Activated naive CD8-positive, alpha-beta T cell (primary cell): ENCODE data around the gene PARVA.

Experiments
- H3K27ac Mint-ChIP-seq: one replicate; pipeline ENCODE4 v1.8.0; 2021; ENCODE audit warnings: mixed read lengths
- H3K27me3 Mint-ChIP-seq: one replicate; pipeline ENCODE4 v1.8.0; 2021; ENCODE audit warnings: mixed read lengths
- H3K36me3 Mint-ChIP-seq: one replicate; pipeline ENCODE4 v1.8.0; 2021; ENCODE audit warnings: mixed read lengths
- H3K4me1 Mint-ChIP-seq: one replicate; pipeline ENCODE4 v1.8.0; 2021; ENCODE audit warnings: low read depth, mixed read lengths
- H3K4me3 Mint-ChIP-seq: one replicate; pipeline ENCODE4 v1.8.0; 2021; ENCODE audit warnings: mild to moderate bottlenecking, mixed read lengths
- H3K9me3 Mint-ChIP-seq: one replicate; pipeline ENCODE4 v1.8.0; 2021; ENCODE audit warnings: low read depth, mixed read lengths

The PARVA gene

DNA sequence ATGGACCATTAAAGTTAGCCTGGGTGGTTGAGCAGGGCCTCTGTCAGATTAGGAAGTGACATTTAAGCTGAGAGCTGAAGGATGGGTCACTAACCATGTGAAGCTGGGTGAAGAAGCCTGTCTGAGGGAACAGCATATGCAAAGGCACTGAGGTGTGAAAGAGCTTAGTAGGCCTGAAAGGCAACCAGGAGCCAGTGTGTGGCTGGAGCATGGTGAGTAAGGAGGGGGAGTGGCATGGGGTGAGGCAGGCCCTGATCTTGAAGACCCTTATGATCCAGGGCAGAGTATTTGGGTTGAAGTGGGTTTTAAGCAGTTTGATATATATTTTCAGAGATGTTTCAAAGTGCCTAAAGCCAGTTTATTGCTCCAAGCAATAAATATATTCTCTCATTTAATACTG is 48.8 kb downstream of the PARVA start:
- Mint-ChIP-seq H3K27me3 (no peaks in the 10 kb centered on the region), H3K36me3 (no peaks in the 10 kb centered on the region), H3K27ac (no peak overlapping the region), H3K4me3 (no peak overlapping the region), H3K4me1 (no peaks in the 10 kb centered on the region), H3K9me3 (no peaks in the 10 kb centered on the region)

DNA sequence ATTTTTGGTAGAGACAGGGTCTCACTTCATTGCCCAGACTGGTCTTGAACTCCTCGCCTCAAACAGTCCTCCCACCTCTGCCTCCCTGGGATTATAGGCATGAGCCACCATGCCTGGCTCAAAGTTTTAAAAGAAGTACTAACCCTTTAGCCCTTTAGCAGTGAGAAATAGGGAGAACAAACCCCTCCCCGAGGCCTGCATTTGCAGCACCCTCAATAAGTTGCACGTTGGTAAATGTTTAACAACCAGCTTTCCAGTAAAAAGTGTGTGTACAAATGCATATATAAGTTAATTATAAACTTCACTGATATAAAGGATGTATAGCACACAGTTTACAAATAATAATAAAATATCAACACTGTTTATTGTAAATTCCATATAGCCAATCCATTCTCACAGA is 51.8 kb downstream of the PARVA start:
- Mint-ChIP-seq H3K36me3 (no peaks in the 10 kb centered on the region), H3K27me3 (no peaks in the 10 kb centered on the region), H3K27ac (no peak overlapping the region), H3K9me3 (no peaks in the 10 kb centered on the region), H3K4me1 (no peaks in the 10 kb centered on the region), H3K4me3 (no peak overlapping the region)

DNA sequence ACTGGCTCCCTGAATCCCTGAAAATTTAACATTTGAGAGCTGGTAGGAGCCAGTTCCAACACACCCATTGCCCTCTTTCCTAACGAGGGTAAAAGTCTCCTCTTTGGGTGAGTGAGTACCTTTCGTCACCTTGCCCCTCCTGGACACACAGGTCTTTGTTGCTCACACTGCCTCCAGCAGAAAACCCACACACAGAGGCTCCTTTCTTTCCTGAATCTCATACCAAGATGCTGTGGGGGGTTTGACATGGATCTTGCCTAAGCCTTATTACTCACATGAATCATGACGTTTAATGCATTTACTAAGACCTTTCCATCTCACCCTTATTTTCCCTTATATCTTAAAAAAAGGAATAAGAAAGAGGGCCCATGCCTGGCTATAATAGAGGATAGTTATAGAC is 53.0 kb downstream of the PARVA start:
- Mint-ChIP-seq H3K9me3 (no peaks in the 10 kb centered on the region), H3K36me3 (no peaks in the 10 kb centered on the region), H3K4me3 (no peak overlapping the region), H3K27me3 (no peaks in the 10 kb centered on the region), H3K4me1 (no peaks in the 10 kb centered on the region), H3K27ac (no peak overlapping the region)

DNA sequence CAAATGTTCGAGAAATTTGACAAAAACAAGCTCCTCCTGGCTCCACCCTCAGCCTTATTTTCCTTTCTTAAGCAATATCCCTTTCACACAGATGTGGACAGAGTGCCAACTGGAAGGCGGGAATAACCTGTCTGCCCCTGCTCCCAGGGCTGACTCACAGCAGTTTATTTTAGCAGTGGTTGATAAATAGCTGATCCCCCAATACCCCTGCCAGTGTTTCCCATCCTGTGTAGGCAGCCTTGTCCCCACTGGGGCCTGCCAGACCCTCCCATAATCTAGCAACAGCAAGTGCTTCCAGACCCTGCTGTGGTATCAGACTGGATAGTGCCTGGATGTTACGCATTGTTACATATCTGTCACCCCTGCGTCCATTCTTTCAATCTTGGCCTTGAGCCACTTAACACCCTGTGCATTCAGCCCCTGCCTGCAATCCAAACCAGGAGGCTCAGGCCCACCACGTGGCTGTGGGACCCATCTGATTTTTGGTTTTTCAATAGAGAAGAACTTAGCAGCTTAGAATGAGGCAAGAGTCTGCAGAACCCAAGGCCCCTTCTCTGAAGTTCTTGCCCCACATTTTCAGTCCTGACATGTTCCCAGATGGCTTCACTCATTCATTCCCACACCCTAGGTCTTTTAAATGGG is 53.7 kb downstream of the PARVA start:
- Mint-ChIP-seq H3K27ac (no peak overlapping the region), H3K36me3 (no peaks in the 10 kb centered on the region), H3K4me3 (no peak overlapping the region), H3K27me3 (no peaks in the 10 kb centered on the region), H3K9me3 (no peaks in the 10 kb centered on the region), H3K4me1 (no peaks in the 10 kb centered on the region)

DNA sequence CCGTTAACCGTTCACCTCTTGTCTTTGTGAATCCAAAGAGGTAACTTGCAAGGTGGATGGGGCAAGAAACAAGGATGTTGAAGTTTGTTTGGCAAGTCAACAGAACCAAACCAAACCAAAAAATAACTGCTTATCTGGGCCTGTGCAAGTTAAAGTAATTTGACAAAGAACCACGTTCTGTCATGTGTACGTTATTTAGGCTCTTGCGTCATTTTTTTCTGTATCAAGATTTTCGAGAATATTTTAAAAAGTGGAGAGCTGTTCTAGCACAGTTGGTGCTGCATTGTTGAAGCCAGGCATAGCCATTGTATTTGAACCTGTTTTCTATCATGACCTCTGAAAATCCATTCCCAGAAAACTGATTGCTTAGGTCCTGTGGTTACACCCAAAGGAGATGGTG is 55.1 kb downstream of the PARVA start:
- Mint-ChIP-seq H3K9me3 (no peaks in the 10 kb centered on the region), H3K4me1 (no peaks in the 10 kb centered on the region), H3K4me3 (no peak overlapping the region), H3K27me3 (no peaks in the 10 kb centered on the region), H3K36me3 (no peaks in the 10 kb centered on the region), H3K27ac (no peak overlapping the region)

DNA sequence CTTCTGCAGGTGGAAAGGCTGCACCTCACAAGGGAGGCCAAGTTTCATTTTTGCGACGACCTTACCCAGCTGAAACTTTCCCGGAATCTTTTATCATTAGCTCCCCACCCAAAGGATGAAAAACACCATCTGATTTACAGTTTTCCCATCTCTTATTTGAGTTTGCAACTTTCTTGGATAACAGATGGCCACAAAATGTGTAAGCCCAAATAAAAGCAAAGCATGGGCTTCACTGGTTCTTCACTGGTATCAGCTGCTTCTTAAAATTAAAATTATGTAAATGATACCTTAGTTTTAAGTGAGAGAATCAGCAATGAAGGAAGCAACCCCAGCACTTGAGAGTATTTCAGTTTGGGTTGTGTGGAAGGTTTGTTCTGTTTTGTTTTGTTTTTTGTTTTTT is 55.8 kb downstream of the PARVA start:
- H3K36me3 Mint-ChIP-seq: no peaks in the 10 kb centered on the region
- H3K9me3 Mint-ChIP-seq: no peaks in the 10 kb centered on the region
- no peak overlapping the region for H3K27ac Mint-ChIP-seq
- no peak overlapping the region for H3K4me3 Mint-ChIP-seq
- H3K4me1 Mint-ChIP-seq: no peaks in the 10 kb centered on the region
- no peaks in the 10 kb centered on the region for H3K27me3 Mint-ChIP-seq

DNA sequence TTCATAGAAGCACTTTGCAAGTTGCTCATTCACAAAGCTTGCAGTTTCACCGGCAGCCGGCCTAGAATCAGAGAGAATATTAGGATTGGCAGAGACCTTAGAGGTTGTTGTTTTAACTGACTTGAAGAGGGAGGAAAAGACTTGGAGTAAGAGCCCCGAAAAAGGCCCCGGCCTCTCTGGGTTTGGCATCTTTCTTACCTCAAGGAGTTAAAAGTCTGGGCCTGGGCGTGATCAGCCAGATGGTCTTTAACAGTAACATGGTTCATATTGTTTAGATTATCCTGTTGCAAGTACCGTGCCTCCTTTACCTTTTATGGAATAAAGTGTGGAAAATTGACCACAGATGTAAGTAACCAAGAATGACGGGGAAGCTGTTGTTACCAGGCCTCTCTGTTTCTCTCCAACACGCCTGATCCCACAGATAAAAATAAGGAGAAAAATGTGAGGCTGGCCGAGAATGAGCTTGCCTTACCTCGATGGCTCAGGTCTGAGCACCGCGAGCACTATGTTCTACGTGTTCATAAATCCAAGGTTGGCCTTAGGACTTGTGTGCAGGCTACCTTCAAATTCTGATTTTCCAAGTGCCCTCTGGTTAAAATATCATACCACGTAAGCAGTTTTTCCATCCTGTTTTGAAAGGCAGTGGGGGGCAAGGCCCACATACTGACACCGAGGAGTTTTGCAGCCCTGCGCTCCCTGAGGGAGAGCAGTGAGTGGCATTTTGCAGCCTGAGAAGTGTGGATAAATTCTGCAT is 56.4 kb downstream of the PARVA start:
- no peaks in the 10 kb centered on the region for H3K27me3 Mint-ChIP-seq
- H3K4me3 Mint-ChIP-seq: no peak overlapping the region
- no peak overlapping the region for H3K27ac Mint-ChIP-seq
- no peaks in the 10 kb centered on the region for H3K4me1 Mint-ChIP-seq
- H3K36me3 Mint-ChIP-seq: no peaks in the 10 kb centered on the region
- no peaks in the 10 kb centered on the region for H3K9me3 Mint-ChIP-seq

DNA sequence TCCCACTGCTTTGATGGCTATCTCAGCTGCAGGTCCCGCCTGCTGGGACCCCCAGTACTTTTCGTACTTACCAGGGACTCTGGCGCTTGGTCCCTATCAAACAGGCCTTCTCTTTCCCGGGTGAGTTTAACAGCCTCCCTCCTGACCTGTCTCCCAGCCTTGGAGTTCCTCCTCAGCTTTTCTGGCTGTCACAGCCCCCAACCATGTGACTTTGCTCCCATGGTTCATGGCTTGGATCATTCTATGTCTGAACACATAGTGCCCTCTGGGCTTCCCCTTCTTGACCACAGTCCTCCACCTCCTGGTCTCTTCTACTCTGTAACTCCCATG is 56.9 kb downstream of the PARVA start:
- Mint-ChIP-seq H3K27ac (no peak overlapping the region), H3K9me3 (no peaks in the 10 kb centered on the region), H3K4me1 (no peaks in the 10 kb centered on the region), H3K4me3 (no peak overlapping the region), H3K36me3 (no peaks in the 10 kb centered on the region), H3K27me3 (no peaks in the 10 kb centered on the region)

DNA sequence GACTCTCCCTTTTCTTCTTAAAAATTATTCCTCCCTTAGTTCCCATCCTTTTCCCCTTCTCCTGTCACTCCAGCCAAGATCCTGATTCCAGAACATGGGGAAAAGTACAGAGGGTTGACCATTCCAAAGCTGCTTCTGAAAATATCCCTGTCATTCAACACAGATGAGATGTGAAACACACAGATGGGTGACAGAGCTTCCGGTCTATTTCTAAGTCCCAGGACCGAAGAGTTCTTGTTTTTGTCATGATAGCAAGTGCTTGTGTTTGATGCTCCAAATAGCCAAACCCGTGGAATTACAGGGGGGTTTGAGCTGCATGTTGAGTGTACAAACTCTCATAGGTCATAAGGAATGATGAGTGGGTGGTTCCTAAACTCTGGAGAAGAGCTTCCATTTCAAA is 57.9 kb downstream of the PARVA start:
- no peak overlapping the region for H3K27ac Mint-ChIP-seq
- H3K36me3 Mint-ChIP-seq: no peaks in the 10 kb centered on the region
- H3K4me1 Mint-ChIP-seq: no peaks in the 10 kb centered on the region
- H3K9me3 Mint-ChIP-seq: no peaks in the 10 kb centered on the region
- no peak overlapping the region for H3K4me3 Mint-ChIP-seq
- H3K27me3 Mint-ChIP-seq: no peaks in the 10 kb centered on the region

DNA sequence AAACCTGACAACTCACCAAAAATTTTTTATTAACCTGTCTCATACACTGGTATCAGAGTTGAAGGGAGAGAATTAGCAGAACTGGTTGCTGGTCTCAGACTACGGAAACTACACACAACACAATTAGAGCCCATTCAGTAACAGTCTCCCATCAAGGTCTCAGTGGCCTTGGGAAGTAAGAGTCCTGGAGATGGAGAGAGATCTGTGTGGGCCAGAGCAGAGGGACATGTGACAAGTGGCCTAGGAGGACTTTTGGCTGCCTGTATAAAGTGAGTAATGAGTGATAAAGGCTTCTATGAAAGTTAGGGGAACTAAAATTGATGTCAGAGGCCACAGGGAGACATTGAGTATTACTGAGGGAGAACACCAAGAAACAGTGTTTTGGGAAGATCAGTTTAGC is 58.9 kb downstream of the PARVA start:
- Mint-ChIP-seq H3K9me3 (peaks cover 3% of the 10 kb centered on the region), H3K4me1 (no peaks in the 10 kb centered on the region), H3K36me3 (no peaks in the 10 kb centered on the region), H3K27me3 (no peaks in the 10 kb centered on the region), H3K4me3 (no peak overlapping the region), H3K27ac (no peak overlapping the region)

DNA sequence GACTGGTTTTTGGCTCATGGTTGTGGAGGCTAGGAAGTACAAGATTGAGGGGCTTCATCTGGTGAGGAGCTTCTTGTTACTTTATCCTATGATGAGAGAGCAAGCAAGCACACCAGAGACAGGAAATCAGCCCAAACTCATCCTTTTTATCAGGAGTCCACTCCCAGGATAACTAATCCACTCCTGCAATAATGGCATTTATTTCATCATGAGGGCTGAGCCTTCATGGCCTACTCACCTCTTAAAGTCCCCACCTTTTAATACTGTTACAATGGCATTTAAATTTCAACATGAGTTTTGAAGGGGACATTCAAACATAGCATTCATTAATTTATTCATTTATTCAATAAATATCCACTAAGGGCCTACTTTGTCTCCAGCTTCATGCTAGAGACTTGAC is 60.9 kb downstream of the PARVA start:
- Mint-ChIP-seq H3K4me3 (no peak overlapping the region), H3K27ac (no peak overlapping the region), H3K4me1 (no peaks in the 10 kb centered on the region), H3K36me3 (no peaks in the 10 kb centered on the region), H3K27me3 (no peaks in the 10 kb centered on the region), H3K9me3 (peaks cover 3% of the 10 kb centered on the region)

DNA sequence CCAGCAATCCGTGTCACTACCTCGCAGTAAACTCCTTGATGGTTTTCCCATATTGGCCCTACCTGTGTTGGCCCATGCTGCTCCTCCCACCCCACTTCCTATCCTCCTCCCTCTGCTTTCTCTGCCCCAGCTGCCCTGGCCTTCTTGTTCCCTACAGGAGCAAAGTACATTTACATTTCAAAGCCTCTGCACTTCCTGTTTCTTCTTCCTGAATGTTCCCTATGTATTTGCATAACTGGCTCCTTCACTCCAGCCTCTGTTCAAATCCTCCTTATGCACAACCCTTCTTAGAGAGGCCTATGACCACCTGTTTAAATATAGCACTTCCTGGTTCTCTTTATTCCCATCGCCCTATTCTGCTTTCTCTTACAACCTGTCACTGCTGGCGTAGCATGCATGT is 62.2 kb downstream of the PARVA start:
- Mint-ChIP-seq H3K9me3 (peaks cover 3% of the 10 kb centered on the region), H3K27me3 (no peaks in the 10 kb centered on the region), H3K27ac (no peak overlapping the region), H3K4me1 (no peaks in the 10 kb centered on the region), H3K36me3 (no peaks in the 10 kb centered on the region), H3K4me3 (no peak overlapping the region)

DNA sequence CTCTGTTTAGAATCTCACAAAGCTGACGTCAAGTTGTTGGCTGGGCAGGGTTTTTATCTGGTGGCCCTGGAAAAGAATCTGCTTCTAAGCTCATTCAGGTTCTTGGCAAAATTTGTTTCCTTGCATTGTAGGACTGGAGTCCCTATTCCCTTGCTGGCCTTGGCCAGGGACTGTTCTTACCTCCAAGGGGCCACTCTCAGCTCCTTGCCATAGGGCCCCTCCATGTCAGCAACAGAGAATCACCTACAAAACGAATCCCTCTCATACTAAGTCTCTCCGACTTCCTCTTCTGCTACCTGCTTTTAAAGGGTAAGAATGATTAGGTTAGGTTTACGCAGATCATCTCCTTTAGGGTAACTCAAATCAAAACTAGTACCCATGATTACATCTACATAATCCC is 63.2 kb downstream of the PARVA start:
- H3K4me1 Mint-ChIP-seq: no peaks in the 10 kb centered on the region
- H3K27ac Mint-ChIP-seq: no peak overlapping the region
- no peaks in the 10 kb centered on the region for H3K36me3 Mint-ChIP-seq
- H3K27me3 Mint-ChIP-seq: no peaks in the 10 kb centered on the region
- peaks cover 3% of the 10 kb centered on the region for H3K9me3 Mint-ChIP-seq
- H3K4me3 Mint-ChIP-seq: no peak overlapping the region

DNA sequence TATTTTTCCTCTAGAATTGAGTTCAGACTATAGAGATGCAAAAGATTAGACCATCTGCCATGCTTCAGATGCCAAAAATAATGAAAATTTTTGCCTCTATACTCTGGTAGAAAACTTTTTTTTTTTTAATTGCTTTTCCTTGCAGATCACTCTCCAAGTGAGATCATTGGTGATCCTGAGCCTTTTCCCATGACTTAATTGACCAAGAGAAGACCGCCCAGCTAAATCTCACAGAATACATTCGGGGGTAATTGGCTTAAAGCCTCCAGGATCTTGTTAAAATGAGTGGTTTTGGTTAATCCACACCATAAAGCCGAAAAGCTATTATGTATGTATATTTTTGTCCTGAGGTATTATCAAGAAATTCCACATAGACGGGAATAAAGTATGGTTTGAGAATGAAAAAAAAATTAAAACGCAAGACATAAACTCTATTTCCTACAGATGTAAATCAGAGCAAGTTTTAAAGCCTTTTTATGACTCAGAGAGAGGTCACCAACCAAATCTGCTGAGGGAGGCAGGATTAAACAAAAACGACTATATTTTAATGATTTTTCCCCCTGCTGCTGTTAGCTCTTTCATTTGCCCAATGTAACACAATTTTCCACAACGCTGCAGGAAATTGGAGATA is 64.0 kb downstream of the PARVA start:
- Mint-ChIP-seq H3K27me3 (no peaks in the 10 kb centered on the region), H3K36me3 (no peaks in the 10 kb centered on the region), H3K27ac (no peak overlapping the region), H3K4me1 (no peaks in the 10 kb centered on the region), H3K9me3 (peaks cover 3% of the 10 kb centered on the region), H3K4me3 (no peak overlapping the region)

DNA sequence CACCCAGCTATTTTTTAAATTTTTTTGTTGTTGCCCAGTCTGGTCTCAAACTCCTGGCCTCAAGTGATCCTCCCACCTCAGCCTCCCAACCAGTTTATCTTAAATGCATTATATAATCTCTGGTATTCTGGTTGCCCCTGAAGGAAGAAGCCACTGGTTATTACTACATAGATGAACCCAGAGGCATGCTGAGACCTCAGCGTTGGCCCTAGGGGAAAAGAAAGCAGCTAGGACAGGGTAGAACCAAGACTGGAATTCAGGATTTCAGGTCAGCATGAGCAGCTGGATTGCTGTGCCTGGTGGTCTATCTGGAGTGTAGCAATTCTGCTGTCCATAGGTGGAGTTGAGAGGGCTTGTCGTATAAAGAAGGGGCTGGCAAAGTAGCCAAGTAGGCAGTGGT is 67.2 kb downstream of the PARVA start:
- H3K36me3 Mint-ChIP-seq: no peaks in the 10 kb centered on the region
- no peaks in the 10 kb centered on the region for H3K4me1 Mint-ChIP-seq
- no peak overlapping the region for H3K4me3 Mint-ChIP-seq
- H3K27ac Mint-ChIP-seq: no peak overlapping the region
- no peaks in the 10 kb centered on the region for H3K27me3 Mint-ChIP-seq
- H3K9me3 Mint-ChIP-seq: peaks cover 3% of the 10 kb centered on the region

DNA sequence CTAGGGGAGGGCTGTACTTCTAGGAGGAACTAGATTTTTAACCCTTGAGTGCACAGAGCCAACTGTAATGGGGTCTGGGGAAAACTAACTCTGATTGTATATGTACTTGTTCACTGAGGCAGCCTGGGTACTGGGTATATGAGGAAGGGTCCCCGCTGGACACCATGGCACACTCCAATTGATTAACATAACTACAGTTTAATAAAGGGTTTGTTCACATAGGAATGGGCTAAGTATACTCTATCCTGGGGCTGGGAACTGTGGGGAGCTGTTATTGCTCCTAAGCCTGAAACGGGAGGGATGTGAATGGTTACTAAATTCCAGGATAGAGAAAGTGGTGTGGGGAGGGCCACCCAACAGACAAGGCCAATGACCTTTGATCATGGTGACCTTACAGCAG is 67.6 kb downstream of the PARVA start:
- Mint-ChIP-seq H3K36me3 (no peaks in the 10 kb centered on the region), H3K4me1 (no peaks in the 10 kb centered on the region), H3K27ac (no peak overlapping the region), H3K9me3 (peaks cover 3% of the 10 kb centered on the region), H3K4me3 (no peak overlapping the region), H3K27me3 (no peaks in the 10 kb centered on the region)
